Lower leg skin (tissue), 4 donors: ENCODE results near the gene CHIT1. TPM values are rescaled to one million over a fixed set of nuclear protein-coding genes. Genes with fewer than 3 reads are reported as not detected.
"Not testable (repeated sequence)": the region's sequence is repeated elsewhere in the genome, so short reads cannot be mapped to it uniquely, and the experiment has no call there.

Experiments used
- DNase-seq, 2 donors: peaks; one replicate each; pipeline ENCODE4 v3.0.0-alpha.2; 2019; ENCODE audit warnings: low spot score in 2 of 2
- H3K4me3 ChIP-seq: fragments of 200-600 bp; sonication (generic); 2 replicates; pipeline ENCODE4 v1.5.1; 2017; ENCODE audit warnings: mild to moderate bottlenecking, low read depth; ENCODE audit not compliant: poor library complexity, severe bottlenecking
- POLR2A ChIP-seq, 2 donors: fragments of 450-650 bp; IDR thresholded peaks; one replicate each; pipeline ENCODE4 v1.6.1; 2016 to 2017; ENCODE audit warnings: antibody characterized with exemption in 2 of 2, mild to moderate bottlenecking in 1 of 2, moderate library complexity in 1 of 2
- WGBS, 2 donors: methylation state at CpG; one replicate each; pipeline ENCODE4 v1.1.5; 2018; 5-methylcytosine and 5-hydroxymethylcytosine counted together
- intact Hi-C: fragments of 100-400 bp; cut with DNase I; formaldehyde crosslinking; loops from one replicate; pipeline ENCODE4 v1.15.0; 2023; ENCODE audit warnings: low total_unique reads
- total RNA-seq, 4 donors: library from RNA; depleted of rRNA; stranded (reverse); fragments of >200 nt; gene quantifications; one replicate each; pipeline ENCODE4 v1.1.0, GENCODE V29; 2016
- TF ChIP-seq, protein P1 (sequence below), 3 donors: fragments of 450-650 bp; IDR thresholded peaks; one replicate each; pipeline ENCODE4 v1.5.1; 2016; ENCODE audit warnings: antibody characterized with exemption in 3 of 3, mild to moderate bottlenecking in 3 of 3, moderate library complexity in 2 of 3

Gene CHIT1
- total RNA-seq, 4 donors from 2014 or later: 0.61 to 8.3 TPM; not detected in 2

DNA sequence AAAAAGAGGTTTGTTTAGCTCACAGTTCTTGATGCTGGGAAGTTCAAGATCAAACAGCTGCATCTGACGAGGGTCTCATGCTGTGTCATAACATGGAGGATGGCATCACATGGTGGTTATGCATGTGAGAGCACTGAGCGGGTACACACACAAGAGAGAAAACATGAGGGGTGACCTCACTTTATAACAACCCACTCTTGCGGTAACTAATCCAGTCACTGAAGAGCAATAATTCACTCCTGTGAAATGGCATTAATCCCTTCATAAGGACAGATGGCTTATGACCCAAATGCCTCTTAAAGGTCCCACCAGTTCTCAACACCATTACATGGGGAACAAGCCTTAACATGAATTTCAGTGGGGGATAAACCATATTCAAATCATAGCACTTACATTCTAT is 23.2 kb upstream of the CHIT1 start:
- no peak for TF ChIP-seq POLR2A (IDR thresholded peaks at IDR 0.05)
- TF ChIP-seq, protein P1, sequence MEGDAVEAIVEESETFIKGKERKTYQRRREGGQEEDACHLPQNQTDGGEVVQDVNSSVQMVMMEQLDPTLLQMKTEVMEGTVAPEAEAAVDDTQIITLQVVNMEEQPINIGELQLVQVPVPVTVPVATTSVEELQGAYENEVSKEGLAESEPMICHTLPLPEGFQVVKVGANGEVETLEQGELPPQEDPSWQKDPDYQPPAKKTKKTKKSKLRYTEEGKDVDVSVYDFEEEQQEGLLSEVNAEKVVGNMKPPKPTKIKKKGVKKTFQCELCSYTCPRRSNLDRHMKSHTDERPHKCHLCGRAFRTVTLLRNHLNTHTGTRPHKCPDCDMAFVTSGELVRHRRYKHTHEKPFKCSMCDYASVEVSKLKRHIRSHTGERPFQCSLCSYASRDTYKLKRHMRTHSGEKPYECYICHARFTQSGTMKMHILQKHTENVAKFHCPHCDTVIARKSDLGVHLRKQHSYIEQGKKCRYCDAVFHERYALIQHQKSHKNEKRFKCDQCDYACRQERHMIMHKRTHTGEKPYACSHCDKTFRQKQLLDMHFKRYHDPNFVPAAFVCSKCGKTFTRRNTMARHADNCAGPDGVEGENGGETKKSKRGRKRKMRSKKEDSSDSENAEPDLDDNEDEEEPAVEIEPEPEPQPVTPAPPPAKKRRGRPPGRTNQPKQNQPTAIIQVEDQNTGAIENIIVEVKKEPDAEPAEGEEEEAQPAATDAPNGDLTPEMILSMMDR (IDR thresholded peaks at IDR 0.05): no peak
- DNase-seq: no peak
- intact Hi-C loops: no loop called here
- 69 to 70% methylated on average over 3 of the region's 3 CpGs for WGBS, 2 donors
- H3K4me3 ChIP-seq: no peak overlapping the region

DNA sequence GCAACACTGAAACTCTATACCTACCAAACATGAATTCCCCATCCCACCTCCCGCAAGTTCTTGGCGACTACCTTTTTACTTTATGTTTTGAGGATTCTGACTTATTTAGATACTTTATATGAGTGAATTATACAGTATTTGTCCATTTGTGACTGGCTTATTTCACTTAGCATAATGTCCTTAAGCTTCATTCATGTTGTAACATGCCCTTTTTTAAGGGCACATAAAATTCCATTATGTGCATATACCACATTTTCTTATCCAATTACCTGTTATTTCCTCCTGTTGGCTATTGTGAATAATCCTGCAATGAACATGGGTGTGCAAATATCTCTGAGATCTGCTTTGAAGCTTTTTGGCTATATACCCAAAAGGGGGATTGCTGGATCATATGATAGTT is 22.0 kb upstream of the CHIT1 start:
- no peak for TF ChIP-seq POLR2A (IDR thresholded peaks at IDR 0.05)
- TF ChIP-seq, protein P1 (IDR thresholded peaks at IDR 0.05): no peak
- WGBS, 2 donors: 84 to 92% methylated on average over 2 of the region's 2 CpGs
- intact Hi-C loops: no loop called here
- H3K4me3 ChIP-seq: no peak overlapping the region
- no peak for DNase-seq

DNA sequence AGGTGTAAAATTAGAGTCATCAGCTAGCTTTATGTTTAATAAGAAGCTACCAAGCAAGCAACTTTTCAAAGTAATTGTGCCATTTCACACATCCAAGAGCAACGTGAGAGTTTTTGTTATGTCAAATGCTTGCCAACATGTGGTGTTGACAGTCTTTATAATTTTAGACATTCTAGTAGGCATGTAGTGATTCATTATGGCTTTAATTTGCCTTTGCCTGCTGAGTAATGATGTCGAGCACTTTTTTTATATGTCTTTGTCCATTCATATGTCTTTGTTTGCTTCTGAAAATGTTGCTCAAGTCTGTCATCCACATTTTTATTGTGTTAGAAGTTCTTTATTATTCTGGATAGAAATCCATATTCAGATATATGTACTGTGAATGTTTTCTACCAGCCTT is 21.4 kb upstream of the CHIT1 start:
- no peak for DNase-seq
- intact Hi-C loops: no loop called here
- 22 to 30% methylated on average over 2 of the region's 2 CpGs for WGBS, 2 donors

DNA sequence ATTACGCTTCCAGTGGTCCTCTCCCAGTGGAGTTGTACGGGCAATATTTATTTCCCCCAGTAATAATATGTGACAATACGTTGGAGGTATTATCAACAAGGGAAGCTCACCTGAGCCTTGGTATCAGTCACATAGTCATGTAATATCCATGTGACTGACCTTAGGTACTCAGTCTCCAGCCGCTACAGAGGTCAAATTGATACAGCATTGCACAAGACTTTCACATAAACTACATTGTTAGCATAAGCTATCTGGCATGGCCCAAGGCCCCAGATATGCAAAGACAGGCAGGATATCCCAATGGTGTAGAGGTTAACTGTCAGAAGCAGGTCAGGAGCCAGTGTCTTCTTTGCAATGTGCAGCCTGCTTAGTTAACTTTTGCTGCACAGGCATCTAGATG is 15.3 kb upstream of the CHIT1 start:
- TF ChIP-seq POLR2A (IDR thresholded peaks at IDR 0.05): no peak
- TF ChIP-seq, protein P1 (IDR thresholded peaks at IDR 0.05): no peak
- intact Hi-C loops: no loop called here
- H3K4me3 ChIP-seq: no peak overlapping the region
- DNase-seq: no peak
- 49 to 63% methylated on average over 4 of the region's 4 CpGs for WGBS, 2 donors

More for the DNA sequence above, 21.4 kb upstream of the CHIT1 start:
- TF ChIP-seq, protein P1 (IDR thresholded peaks at IDR 0.05): no peak
- TF ChIP-seq POLR2A (IDR thresholded peaks at IDR 0.05): no peak
- no peak overlapping the region for H3K4me3 ChIP-seq

DNA sequence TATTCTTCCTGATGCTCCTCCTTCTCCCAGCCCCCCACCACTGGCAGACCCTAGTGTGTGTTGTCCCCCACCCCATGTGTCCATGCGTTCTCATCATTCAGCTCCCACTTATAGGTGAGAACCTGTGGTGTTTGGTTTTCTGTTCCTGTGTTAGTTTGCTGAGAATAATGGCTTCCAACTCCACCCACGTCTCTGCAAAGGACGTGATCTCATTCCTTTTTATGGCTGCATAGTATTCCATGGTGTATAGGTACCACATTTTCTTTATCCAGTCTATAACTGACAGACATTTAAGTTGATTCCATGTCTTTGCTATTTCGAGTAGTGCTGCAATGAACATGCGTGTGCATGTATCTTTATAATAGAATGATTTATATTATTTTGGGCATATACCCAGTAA is 12.2 kb upstream of the CHIT1 start:
- WGBS, 2 donors: 73 to 76% methylated on average over 5 of the region's 5 CpGs
- intact Hi-C loops, H3K4me3 ChIP-seq, DNase-seq: not testable (repeated sequence)

DNA sequence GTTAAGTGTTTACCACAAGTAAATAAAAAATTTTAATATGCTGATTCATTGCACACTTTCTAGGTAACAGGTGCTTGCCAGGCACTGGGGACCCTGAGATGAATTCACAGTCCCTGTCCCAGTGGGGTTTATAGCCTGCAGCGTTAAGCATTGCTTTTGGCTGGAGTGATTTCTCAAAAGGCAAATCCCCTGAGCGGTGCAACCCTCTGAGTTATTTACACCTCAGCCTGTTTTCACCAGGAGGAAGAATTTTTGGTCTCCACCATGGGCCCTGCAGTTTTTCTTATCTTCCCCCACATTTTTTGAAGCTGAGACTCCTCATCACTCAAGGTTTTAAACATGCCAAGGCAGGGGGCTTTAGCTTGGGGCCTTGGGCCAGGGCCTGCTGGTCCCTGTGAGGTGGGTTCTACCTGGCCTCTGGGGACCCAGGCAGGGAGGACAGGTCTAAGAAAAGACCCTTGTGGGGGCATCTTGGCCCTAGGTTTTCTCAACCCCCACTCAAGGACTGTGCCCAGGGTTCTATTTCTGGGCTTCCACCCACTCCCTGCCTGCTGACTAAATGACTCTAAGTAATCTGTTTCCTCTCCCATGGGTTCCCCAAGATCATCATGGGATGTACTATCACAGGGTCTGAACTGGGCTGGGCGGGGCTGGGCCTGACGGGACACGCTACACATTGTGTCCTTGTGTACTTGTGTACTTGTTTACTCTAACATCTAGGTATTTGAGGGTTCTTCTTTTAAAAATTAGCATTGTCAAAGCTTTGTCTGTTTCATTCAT is 10.2 kb upstream of the CHIT1 start:
- TF ChIP-seq, protein P1 (IDR thresholded peaks at IDR 0.05): no peak
- TF ChIP-seq POLR2A (IDR thresholded peaks at IDR 0.05): no peak
- intact Hi-C loops: no loop called here
- H3K4me3 ChIP-seq: no peak overlapping the region
- DNase-seq: no peak
- 63 to 83% methylated on average over 5 of the region's 5 CpGs for WGBS, 2 donors
